Osteoblast (primary cell): Measurements from ENCODE around the gene DDOST. TPM values are rescaled to one million over a fixed set of nuclear protein-coding genes. Genes with fewer than 3 reads are reported as not detected.

ENCODE experiments used
- DNase-seq: peaks from one replicate; pipeline ENCODE4 v3.0.0; 2011; ENCODE audit warnings: low spot score, mixed read lengths; ENCODE audit not compliant: insufficient read length; ENCODE audit errors: missing footprints
- H2AFZ ChIP-seq: 2 replicates; pipeline ENCODE4 v1.6.0; 2011; ENCODE audit warnings: mild to moderate bottlenecking, low read length
- H3K27ac ChIP-seq: 2 replicates; pipeline ENCODE4 v1.5.1; 2011; ENCODE audit warnings: mild to moderate bottlenecking, low read depth, low read length, moderate library complexity
- H3K27me3 ChIP-seq: 2 replicates; pipeline ENCODE4 v1.6.0; 2012; ENCODE audit warnings: mild to moderate bottlenecking, control low read depth, inconsistent platforms, low read length, moderate library complexity; ENCODE audit not compliant: insufficient read depth
- H3K36me3 ChIP-seq: 2 replicates; pipeline ENCODE4 v1.5.1; 2011; ENCODE audit warnings: mild to moderate bottlenecking, low read length, control low read depth, moderate library complexity; ENCODE audit not compliant: insufficient read depth
- H3K4me1 ChIP-seq: 2 replicates; pipeline ENCODE4 v1.5.1; 2011; ENCODE audit warnings: mild to moderate bottlenecking, low read length, control low read depth, moderate library complexity; ENCODE audit not compliant: insufficient read depth
- H3K4me2 ChIP-seq: 2 replicates; pipeline ENCODE4 v1.6.0; 2011; ENCODE audit warnings: mild to moderate bottlenecking, low read length; ENCODE audit not compliant: insufficient read depth
- H3K4me3 ChIP-seq: fragments of 200-600 bp; sonication (generic); 3 replicates; pipeline ENCODE4 v1.5.1; 2012; ENCODE audit warnings: mild to moderate bottlenecking, low read length, inconsistent platforms; ENCODE audit not compliant: insufficient read depth
- H3K79me2 ChIP-seq: 2 replicates; pipeline ENCODE4 v1.6.0; 2012; ENCODE audit warnings: mild to moderate bottlenecking, low read length, control low read depth, inconsistent platforms; ENCODE audit not compliant: insufficient read depth
- H3K9me3 ChIP-seq: 2 replicates; pipeline ENCODE4 v1.5.1; 2011; ENCODE audit warnings: low read depth, low read length, control low read depth
- H4K20me1 ChIP-seq: 2 replicates; pipeline ENCODE4 v1.6.0; 2012; ENCODE audit warnings: mild to moderate bottlenecking, low read length, control low read depth; ENCODE audit not compliant: insufficient read depth
- total RNA-seq: library from RNA; depleted of rRNA; stranded (reverse); fragments of >200 nt; gene quantifications from 2 replicates; pipeline ENCODE4 v1.2.3, GENCODE V29; 2012
- TF ChIP-seq, protein P1 (sequence below): IDR thresholded peaks from 2 replicates; pipeline ENCODE4 v1.5.1; 2011; ENCODE audit warnings: mild to moderate bottlenecking, low read depth, low read length, moderate library complexity; ENCODE audit errors: extremely low read depth

DDOST gene
- total RNA-seq, 1 donor, result 291 TPM

DNA sequence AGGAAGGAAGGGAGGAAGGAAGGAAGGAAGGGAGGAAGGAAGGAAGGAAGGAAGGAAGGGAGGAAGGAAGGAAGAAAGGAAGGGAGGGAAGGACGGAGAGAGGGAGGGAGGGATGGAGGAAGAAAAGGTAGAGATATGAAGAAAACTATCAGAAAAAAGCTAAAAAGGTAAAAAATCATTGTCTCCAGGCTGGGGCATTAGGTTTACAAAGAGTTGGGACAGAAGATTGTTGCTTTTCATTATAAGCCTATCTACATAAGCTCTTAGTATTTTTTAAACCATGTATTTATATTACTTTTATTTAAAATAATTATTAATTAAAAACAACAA, 35.1 kb downstream of the DDOST start:
- Histone ChIP-seq H3K4me2 (no peak overlapping the region), H3K4me1 (no peaks in the 10 kb centered on the region), H3K27ac (no peak overlapping the region), H4K20me1 (no peaks in the 10 kb centered on the region), H3K9me3 (no peaks in the 10 kb centered on the region), H3K27me3 (no peaks in the 10 kb centered on the region), H3K36me3 (no peaks in the 10 kb centered on the region), H2AFZ (no peak overlapping the region), H3K79me2 (no peaks in the 10 kb centered on the region), H3K4me3 (no peak overlapping the region)
- DNase-seq, result no peak
- TF ChIP-seq, protein P1, sequence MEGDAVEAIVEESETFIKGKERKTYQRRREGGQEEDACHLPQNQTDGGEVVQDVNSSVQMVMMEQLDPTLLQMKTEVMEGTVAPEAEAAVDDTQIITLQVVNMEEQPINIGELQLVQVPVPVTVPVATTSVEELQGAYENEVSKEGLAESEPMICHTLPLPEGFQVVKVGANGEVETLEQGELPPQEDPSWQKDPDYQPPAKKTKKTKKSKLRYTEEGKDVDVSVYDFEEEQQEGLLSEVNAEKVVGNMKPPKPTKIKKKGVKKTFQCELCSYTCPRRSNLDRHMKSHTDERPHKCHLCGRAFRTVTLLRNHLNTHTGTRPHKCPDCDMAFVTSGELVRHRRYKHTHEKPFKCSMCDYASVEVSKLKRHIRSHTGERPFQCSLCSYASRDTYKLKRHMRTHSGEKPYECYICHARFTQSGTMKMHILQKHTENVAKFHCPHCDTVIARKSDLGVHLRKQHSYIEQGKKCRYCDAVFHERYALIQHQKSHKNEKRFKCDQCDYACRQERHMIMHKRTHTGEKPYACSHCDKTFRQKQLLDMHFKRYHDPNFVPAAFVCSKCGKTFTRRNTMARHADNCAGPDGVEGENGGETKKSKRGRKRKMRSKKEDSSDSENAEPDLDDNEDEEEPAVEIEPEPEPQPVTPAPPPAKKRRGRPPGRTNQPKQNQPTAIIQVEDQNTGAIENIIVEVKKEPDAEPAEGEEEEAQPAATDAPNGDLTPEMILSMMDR, result no peak

DNA sequence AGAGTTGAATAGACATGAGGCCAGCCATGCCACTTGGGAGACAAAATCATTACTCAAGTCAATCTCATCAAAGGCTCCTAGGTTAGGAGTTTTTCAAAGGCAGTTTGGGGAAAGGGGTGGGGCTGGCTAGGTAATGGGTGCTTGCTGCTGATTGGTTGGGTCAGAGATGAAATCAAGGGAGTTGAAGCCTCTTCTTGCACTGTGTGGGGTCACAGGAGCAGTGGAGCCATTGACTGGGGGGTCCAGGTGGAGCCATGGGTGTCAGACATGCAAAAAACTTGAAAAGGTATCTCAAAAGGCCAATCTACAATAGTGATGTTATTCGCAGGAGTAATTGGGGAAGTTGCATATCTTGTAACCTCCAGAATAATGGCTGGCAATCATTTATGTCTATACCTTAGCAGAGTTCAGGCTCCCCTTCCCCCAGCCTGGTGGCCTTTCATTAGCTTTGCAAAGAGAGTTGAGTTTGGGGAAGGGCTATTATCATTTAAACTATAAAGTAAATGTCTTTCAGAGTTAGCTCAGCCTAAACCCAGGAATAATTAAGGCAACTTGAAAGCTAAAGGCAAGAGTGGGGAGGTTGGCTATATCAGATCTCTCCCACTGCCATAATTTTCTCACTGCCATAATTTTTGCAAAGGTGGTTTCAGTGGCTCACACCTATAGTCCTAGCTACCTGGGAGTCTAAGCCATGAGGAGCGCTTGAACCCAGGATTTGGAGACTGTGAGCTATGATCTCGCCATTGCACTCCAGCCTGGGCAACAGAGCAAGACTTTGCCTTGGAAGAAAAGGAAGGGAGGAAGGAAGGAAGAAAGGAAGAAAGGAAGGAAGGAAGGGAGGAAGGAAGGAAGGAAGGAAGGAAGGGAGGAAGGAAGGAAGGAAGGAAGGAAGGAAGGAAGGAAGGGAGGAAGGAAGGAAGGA, 35.7 kb downstream of the DDOST start:
- Histone ChIP-seq H3K4me1 (no peaks in the 10 kb centered on the region), H3K27me3 (no peaks in the 10 kb centered on the region), H3K4me3 (no peak overlapping the region), H3K9me3 (no peaks in the 10 kb centered on the region), H4K20me1 (no peaks in the 10 kb centered on the region), H3K36me3 (no peaks in the 10 kb centered on the region), H2AFZ (no peak overlapping the region), H3K79me2 (no peaks in the 10 kb centered on the region), H3K4me2 (no peak overlapping the region), H3K27ac (no peak overlapping the region)
- TF ChIP-seq, protein P1, result no peak
- DNase-seq, result no peak

DNA sequence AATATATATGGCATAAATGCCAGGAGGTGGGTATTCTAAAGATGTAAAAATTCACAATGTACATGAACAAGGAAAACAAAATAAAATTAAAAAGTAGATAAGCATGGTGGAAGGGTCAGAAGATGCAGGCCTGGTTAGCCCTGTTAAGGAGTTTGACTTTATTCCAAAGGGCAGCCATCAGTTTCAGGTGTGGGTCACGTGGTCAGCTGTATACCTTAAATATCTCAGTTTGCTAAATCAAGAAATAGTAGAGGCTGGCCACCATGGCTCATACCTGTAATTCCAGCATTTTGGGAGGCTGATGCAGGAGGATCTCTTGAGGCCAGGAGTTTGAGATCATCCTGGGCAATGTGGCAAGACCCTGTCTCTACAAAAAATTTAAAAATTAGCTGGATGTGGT, 36.5 kb downstream of the DDOST start:
- no peak overlapping the region for H2AFZ ChIP-seq
- TF ChIP-seq, protein P1, result no peak
- H3K4me3 ChIP-seq, result no peak overlapping the region
- no peaks in the 10 kb centered on the region for H3K9me3 ChIP-seq
- no peaks in the 10 kb centered on the region for H3K79me2 ChIP-seq
- no peaks in the 10 kb centered on the region for H3K36me3 ChIP-seq
- no peak for DNase-seq
- H3K27me3 ChIP-seq, result no peaks in the 10 kb centered on the region
- no peak overlapping the region for H3K4me2 ChIP-seq
- no peaks in the 10 kb centered on the region for H4K20me1 ChIP-seq
- H3K27ac ChIP-seq, result no peak overlapping the region
- no peaks in the 10 kb centered on the region for H3K4me1 ChIP-seq

DNA sequence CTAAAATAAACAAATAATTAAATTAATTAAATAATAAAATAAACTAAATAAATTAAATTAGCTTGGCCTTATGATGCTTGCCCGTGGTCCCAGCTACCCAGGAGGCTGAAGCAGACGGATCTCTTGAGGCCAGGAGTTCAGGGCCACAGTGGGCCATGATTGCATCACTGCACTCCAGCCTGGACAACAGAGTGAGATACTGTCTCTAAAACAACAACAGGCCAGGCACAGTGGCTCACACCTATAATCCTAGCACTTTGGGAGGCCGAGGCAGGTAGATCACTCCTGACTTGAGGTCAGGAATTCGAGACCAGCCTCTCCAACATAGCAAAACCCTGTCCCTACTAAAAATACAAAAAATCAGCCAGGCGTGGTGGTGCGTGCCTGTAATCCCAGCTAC, 40.2 kb downstream of the DDOST start:
- H3K27me3 ChIP-seq, result no peaks in the 10 kb centered on the region
- no peaks in the 10 kb centered on the region for H3K79me2 ChIP-seq
- TF ChIP-seq, protein P1, result no peak
- H2AFZ ChIP-seq, result no peak overlapping the region
- H3K4me3 ChIP-seq, result no peak overlapping the region
- no peaks in the 10 kb centered on the region for H3K36me3 ChIP-seq
- peaks cover 6% of the 10 kb centered on the region for H3K4me1 ChIP-seq
- H3K4me2 ChIP-seq, result no peak overlapping the region
- H3K27ac ChIP-seq, result no peak overlapping the region
- no peaks in the 10 kb centered on the region for H3K9me3 ChIP-seq
- no peak for DNase-seq
- no peaks in the 10 kb centered on the region for H4K20me1 ChIP-seq
